ENCODE measurements around the gene TCOF1.
"Not testable (repeated sequence)": the region's sequence is repeated elsewhere in the genome, so short reads cannot be mapped to it uniquely, and the experiment has no call there.

The TCOF1 gene

GRCh38 chr5:150404941-150405816, 47.7 kb downstream of the TCOF1 start:
- no peak for DNase-seq

GRCh38 chr5:150406103-150406722, 48.7 kb downstream of the TCOF1 start:
- DNase-seq = no peak

DNA sequence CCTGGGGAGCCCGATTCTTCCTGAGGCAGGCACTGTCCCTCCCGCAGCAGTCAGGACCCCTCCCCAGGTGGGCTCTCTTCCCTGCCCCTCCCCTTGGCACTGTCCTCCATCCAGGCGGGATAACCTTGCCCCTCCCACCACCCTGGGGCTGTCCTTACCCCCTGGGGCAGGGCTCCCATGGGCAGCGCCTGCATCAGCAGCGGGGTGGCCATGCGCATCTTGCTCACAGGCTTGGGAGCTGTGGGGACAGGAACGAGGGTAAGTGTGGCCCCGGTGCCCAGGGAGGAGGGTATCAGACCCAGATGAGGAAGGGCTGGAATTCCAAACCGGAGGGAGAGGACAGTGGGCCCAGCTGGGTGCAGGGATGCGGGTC, 49.2 kb downstream of the TCOF1 start:
- no peak for DNase-seq

- DNase-seq = no peak
These were observed 49.7 kb downstream of the TCOF1 start for GRCh38 chr5:150407096-150407720.

GRCh38 chr5:150408231-150408943, 50.9 kb downstream of the TCOF1 start:
- no peak for DNase-seq

- DNase-seq = peak; percentile 73
These were observed 52.4 kb downstream of the TCOF1 start for GRCh38 chr5:150409638-150410523.

GRCh38 chr5:150410524-150411244, 53.2 kb downstream of the TCOF1 start:
- DNase-seq = peak; percentile 44

- DNase-seq = no peak
These were observed 53.9 kb downstream of the TCOF1 start for GRCh38 chr5:150411245-150411979.

GRCh38 chr5:150412319-150413175, 55.0 kb downstream of the TCOF1 start, which contains the start of gene CD74:
Gene CD74, minus strand, starts transcription at chr5:150412910. Its CDS starts 161 bp downstream, at chr5:150412749.
- DNase-seq = no peak

DNA sequence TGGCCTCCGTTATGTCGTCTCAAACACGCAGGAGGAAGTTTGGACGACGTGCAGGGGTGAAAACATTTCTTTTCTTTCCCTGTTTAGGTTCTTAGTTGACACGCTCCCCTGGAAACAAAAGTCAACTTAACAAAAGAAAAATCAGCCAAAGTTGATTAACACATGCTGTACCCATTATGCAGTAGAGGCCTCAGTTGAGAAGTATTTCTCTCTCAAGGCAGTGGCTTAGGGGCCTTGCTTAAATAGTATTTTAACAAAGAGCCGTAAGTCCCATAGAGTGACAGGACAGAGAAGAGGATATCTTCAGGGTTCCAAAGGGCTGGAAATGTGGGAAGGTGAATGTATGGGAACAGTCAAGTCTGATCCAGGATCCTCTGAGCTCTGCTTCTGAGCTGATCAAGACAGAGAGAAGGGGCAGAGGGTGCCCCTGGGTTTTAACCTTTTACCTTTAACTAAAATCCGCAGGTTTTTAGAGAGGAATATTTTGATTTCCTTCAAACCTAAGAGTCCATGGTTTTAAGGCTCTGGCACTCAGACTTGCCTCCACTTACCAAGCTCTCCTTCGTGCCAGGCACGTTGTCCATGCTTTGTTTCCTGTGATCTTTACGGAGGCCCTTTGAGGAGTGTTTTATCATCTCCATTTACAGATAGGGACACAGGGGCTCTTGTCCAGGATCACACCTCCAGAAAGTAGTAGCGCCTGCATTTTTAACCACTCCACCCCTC, 55.8 kb downstream of the TCOF1 start:
- no peak for DNase-seq

DNA sequence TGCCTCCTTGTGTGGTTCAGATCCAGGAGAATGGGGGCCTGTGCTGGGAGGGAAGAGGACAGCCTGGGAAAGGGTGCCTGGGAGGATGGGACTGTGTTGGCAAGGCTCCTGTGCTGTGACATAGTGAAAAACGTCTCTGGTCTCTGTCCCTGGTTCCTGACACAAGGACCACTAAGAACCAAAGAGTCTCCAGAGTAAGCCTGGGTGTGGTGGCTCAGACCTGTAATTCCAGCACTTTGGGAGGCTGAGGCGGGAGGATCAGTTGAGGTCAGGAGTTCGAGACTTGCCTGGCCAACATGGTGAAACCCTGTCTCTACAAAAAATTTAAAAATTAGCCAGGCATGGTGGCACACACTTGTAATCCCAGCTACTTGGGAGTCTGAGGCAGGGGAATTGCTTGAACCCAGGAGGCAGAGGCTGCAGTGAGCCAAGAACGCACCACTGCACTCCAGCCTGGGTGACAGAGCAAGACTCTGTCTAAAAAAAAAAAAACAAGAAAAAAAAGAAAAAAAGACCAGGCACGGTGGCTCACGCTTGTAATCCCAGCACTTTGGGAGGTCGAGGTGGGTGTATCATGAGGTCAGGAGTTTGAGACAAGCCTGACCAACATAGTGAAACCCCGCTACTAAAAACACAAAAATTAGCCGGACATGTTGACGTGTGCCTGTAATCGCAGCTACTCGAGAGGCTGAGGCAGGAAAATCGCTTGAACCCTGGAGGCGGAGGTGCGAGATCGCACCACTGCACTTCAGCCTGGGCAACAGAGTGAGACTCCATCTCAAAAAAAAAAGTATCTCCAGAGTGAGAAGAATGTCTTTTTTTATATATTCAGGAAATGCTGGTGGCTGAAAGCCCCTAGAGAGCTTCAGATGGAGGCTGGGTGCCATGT, 56.6 kb downstream of the TCOF1 start:
- DNase-seq = not testable (repeated sequence)

DNA sequence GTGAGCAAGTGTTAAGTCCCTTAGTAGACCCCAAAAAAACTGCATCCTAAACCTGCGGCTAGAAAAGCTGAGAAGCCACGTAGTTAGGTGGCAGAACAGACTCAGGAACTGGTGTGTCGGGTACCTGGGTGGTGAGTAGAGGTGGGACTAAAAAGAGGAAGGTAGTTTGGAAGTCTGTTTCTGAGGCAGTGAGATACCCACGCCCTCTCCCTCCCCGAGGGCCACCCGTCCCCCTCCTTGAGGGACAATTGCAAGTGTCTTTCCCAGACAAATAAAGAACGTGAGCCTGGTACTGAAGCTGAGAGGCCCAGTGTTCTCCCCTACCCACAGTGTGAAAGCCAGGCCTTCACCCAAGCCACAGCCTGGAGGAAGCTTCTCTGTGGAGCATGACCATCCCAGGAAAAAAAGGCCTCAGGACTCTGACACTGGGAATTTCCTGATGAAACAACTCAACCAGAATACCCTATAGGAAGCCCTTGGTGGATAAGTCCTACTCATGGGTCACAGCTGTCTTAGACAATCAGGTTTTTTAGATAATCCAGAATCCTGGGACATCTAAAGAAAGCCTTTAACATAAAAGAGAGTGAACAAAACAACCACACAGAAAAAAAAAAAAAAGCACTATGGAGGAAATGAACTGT, 62.3 kb downstream of the TCOF1 start:
- no peak for DNase-seq

GRCh38 chr5:150422075-150422474, 64.6 kb downstream of the TCOF1 start:
- DNase-seq = no peak

DNA sequence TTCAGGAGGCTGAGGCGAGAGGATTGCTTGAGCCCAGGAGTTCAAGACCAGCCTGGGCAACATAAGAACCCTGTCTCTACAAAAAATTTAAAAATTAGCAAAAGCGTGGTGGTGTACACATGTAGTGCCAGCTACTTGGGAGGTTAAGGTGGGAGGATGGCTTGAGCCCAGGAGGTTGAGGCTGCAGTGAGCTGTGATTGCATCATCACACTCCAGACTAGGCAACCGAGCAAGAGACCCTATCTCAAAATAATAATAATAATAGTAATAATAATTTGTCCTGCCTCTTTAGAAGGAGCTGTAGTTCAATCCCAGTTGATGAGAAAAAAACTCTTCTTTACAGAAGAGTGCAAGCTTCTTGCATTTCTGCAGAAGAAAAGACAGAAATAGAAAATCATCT, 65.3 kb downstream of the TCOF1 start:
- DNase-seq = no peak

DNA sequence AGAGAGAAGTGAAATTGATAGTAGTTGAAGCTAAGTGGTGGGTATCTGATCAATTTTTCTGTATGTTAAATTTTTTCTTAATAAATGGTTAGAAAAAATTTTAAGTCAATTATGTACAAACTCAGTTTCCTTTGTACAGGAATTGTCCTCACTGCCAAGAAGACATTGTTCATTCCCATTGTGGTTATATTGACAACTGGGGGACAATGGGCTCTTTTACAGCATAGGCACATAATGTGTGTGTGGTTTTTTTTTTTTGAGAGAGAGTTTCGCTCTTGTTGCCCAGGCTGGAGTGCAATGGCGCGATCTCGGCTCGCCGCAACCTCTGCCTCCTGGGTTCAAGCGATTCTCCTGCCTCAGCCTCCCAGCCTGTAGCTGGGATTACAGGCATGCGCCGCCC, 68.7 kb downstream of the TCOF1 start:
- DNase-seq = not testable (repeated sequence)

DNA sequence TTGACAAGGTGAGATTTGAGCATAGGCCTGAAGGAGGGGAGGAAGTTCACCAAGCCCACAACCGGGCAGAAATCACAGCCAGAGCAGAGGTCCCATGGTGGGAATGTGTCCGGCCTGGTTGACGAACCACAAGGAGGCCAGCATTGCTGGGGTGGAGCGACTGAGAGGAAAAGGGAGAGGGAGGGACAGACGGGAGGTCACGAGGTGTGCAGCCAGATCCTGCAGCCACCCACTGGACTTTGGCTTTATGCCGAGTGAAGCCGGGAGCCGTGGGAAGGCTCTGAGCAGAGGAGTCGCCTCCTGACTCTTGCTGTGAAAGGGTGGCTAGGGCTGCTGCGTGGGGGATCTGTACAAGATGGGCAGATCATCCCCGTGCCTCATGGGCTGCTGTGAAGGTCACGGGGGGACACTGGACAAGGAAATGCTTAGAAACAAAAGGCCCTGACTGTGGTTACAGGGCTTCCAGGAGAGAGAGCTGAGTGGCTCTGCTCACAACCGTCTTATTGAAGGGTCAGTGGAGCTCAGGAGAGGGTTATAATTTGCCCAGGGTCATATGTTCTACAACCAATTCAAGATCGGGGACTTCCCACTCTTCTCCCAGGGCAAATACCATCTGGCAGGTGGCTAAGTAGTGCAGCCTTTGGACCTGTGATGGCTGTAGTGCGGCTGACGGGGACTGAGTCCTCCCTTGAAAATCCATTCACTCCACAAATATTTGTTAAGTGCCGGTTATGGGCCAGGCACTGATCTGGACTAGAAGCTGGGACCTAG, 70.8 kb downstream of the TCOF1 start:
- DNase-seq = no peak

- no peak for DNase-seq
These were observed 71.5 kb downstream of the TCOF1 start for GRCh38 chr5:150428978-150429377.
